ENCODE measurements around the gene PDK3.

- no peak for TF ChIP-seq CTCF (IDR thresholded peaks at IDR 0.05; ENCODE audit: poor library complexity)
- no peak for TF ChIP-seq EZH2phosphoT487 (IDR thresholded peaks at IDR 0.05; ENCODE audit: low read depth, severe bottlenecking, unreplicated experiment)
- no peak for TF ChIP-seq EZH2 (IDR thresholded peaks at IDR 0.05; ENCODE audit: borderline replicate concordance)
Observed at GRCh38 chrX:24423960-24424359, 41.1 kb upstream of the PDK3 start.

Measured in hepatocyte (in vitro differentiated cells).